Neural cell (in vitro differentiated cells): Measurements from ENCODE around the gene PIM3.

Experiments
- EP300 ChIP-seq: fragments of 450-650 bp; conservative IDR thresholded peaks from 2 replicates; pipeline ENCODE4 v1.6.1; 2014; ENCODE audit warnings: antibody characterized with exemption, mild to moderate bottlenecking, moderate library complexity; ENCODE audit not compliant: poor library complexity, severe bottlenecking
- EZH2 ChIP-seq: fragments of 200-600, 300-800 bp; shearing (Covaris generic), sonication (generic); IDR thresholded peaks from 2 replicates; pipeline ENCODE4 v1.6.1; 2014; ENCODE audit warnings: antibody characterized with exemption, low read length, borderline replicate concordance, mild to moderate bottlenecking; ENCODE audit not compliant: insufficient read depth, poor library complexity, severe bottlenecking
- MXI1 ChIP-seq: fragments of 450-650 bp; conservative IDR thresholded peaks from 2 replicates; pipeline ENCODE4 v1.6.1; 2014; ENCODE audit warnings: antibody characterized with exemption, mild to moderate bottlenecking; ENCODE audit not compliant: poor library complexity, severe bottlenecking
- POLR2AphosphoS5 ChIP-seq: IDR thresholded peaks from 2 replicates; pipeline ENCODE4 v1.6.1; 2012
- RAD21 ChIP-seq: fragments of 450-650 bp; conservative IDR thresholded peaks from 2 replicates; pipeline ENCODE4 v1.6.1; 2014; ENCODE audit warnings: antibody characterized with exemption, mild to moderate bottlenecking, moderate library complexity
- SMC3 ChIP-seq: fragments of 450-650 bp; conservative IDR thresholded peaks from 2 replicates; pipeline ENCODE4 v1.6.1; 2014; ENCODE audit warnings: antibody characterized with exemption, mild to moderate bottlenecking, moderate library complexity; ENCODE audit not compliant: poor library complexity
- TAF1 ChIP-seq: IDR thresholded peaks from 2 replicates; pipeline ENCODE4 v1.6.1; 2012; ENCODE audit warnings: low read depth
- TF ChIP-seq, protein P1 (sequence below): fragments of 450-650 bp; IDR thresholded peaks from 2 replicates; pipeline ENCODE4 v1.5.1; 2014; ENCODE audit warnings: antibody characterized with exemption, mild to moderate bottlenecking, moderate library complexity; ENCODE audit not compliant: poor library complexity, severe bottlenecking
- TF ChIP-seq, protein P2 (sequence below): IDR thresholded peaks from 2 replicates; pipeline ENCODE4 v1.6.1; 2012; ENCODE audit warnings: borderline replicate concordance

DNA sequence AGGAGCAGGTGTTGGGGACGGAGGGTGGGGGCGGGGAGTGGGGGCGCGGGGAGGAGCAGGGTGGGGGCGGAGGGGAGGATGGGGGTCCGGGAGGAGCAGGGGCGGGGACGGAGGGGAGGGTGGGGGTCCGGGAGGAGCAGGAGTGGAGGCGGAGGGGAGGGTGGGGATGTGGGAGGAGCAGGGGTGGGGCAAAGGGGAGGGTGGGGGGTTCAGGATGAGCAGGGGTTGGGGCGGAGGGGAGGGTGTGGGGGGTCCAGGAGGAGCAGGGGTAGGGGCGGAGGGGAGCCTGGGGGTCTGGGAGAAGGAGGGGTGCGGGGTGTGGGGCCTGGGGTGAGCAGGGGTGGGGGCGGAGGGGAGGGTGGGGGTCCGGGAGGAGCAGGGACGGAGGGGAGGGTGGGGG is 25.0 kb upstream of the PIM3 start:
- no peak for TF ChIP-seq EP300
- no peak for TF ChIP-seq EZH2
- TF ChIP-seq POLR2AphosphoS5, result no peak
- TF ChIP-seq, protein P1, sequence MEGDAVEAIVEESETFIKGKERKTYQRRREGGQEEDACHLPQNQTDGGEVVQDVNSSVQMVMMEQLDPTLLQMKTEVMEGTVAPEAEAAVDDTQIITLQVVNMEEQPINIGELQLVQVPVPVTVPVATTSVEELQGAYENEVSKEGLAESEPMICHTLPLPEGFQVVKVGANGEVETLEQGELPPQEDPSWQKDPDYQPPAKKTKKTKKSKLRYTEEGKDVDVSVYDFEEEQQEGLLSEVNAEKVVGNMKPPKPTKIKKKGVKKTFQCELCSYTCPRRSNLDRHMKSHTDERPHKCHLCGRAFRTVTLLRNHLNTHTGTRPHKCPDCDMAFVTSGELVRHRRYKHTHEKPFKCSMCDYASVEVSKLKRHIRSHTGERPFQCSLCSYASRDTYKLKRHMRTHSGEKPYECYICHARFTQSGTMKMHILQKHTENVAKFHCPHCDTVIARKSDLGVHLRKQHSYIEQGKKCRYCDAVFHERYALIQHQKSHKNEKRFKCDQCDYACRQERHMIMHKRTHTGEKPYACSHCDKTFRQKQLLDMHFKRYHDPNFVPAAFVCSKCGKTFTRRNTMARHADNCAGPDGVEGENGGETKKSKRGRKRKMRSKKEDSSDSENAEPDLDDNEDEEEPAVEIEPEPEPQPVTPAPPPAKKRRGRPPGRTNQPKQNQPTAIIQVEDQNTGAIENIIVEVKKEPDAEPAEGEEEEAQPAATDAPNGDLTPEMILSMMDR, result no peak
- no peak for TF ChIP-seq TAF1
- TF ChIP-seq, protein P2, sequence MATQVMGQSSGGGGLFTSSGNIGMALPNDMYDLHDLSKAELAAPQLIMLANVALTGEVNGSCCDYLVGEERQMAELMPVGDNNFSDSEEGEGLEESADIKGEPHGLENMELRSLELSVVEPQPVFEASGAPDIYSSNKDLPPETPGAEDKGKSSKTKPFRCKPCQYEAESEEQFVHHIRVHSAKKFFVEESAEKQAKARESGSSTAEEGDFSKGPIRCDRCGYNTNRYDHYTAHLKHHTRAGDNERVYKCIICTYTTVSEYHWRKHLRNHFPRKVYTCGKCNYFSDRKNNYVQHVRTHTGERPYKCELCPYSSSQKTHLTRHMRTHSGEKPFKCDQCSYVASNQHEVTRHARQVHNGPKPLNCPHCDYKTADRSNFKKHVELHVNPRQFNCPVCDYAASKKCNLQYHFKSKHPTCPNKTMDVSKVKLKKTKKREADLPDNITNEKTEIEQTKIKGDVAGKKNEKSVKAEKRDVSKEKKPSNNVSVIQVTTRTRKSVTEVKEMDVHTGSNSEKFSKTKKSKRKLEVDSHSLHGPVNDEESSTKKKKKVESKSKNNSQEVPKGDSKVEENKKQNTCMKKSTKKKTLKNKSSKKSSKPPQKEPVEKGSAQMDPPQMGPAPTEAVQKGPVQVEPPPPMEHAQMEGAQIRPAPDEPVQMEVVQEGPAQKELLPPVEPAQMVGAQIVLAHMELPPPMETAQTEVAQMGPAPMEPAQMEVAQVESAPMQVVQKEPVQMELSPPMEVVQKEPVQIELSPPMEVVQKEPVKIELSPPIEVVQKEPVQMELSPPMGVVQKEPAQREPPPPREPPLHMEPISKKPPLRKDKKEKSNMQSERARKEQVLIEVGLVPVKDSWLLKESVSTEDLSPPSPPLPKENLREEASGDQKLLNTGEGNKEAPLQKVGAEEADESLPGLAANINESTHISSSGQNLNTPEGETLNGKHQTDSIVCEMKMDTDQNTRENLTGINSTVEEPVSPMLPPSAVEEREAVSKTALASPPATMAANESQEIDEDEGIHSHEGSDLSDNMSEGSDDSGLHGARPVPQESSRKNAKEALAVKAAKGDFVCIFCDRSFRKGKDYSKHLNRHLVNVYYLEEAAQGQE, result no peak
- no peak for TF ChIP-seq SMC3
- TF ChIP-seq RAD21, result no peak
- no peak for TF ChIP-seq MXI1
